GM12878 (cell line): Measurements from ENCODE around the gene SARS2. TPM values are rescaled to one million over a fixed set of nuclear protein-coding genes. Genes with fewer than 3 reads are reported as not detected.

ENCODE experiments used
- ATAC-seq: fragments of 200-7000 bp; cut with Tn5 transposase; 3 replicates; pipeline ENCODE4 v1.9.1; 2020; ENCODE audit warnings: mild to moderate bottlenecking, moderate library complexity
- BruUV-seq: library from RNA; stranded (reverse); fragments of 400-500 nt; replicated peaks from 2 replicates; lab custom pipeline; 2021; lab: Mats Ljungman, UMichigan
- CTCF ChIA-PET: fragments of 300-600 bp; sonication (Branson Sonifier 250); formaldehyde crosslinking; extraction: SDS; loops from one replicate; lab custom pipeline; 2021; ENCODE audit warnings: inconsistent platforms; lab: Yijun Ruan, JAX
- POLR2A ChIA-PET: fragments of 350-600 bp; formaldehyde crosslinking; extraction: SDS; loops from one replicate; lab custom pipeline; 2021; ENCODE audit warnings: inconsistent platforms; lab: Charles Lee
- RAD21 ChIA-PET: fragments of 300-600 bp; sonication (Branson Sonifier 250); formaldehyde crosslinking; loops from one replicate; lab custom pipeline; 2023; ENCODE audit warnings: antibody characterized with exemption; ENCODE audit not compliant: unreplicated experiment; lab: Charles Lee
- SMC1A ChIA-PET: fragments of 300-600 bp; sonication (Branson Sonifier 250); formaldehyde crosslinking; loops from one replicate; lab custom pipeline; 2023; ENCODE audit not compliant: unreplicated experiment, uncharacterized antibody; lab: Charles Lee
- DNase-seq: peaks from one replicate; pipeline ENCODE4 v3.0.0-alpha.2; 2011; ENCODE audit warnings: low read depth, low spot score
- FAIRE-seq: peaks from 3 replicates; lab custom pipeline; 2011; peaks lifted over from hg19 to GRCh38; lab: Jason Lieb, UNC
- H2AFZ ChIP-seq: 2 replicates; pipeline ENCODE4 v1.6.0; 2011; ENCODE audit warnings: low read depth, low read length, control low read depth; ENCODE audit not compliant: control insufficient read depth
- H3K27ac ChIP-seq: 2 replicates; pipeline ENCODE4 v1.5.1; 2011; ENCODE audit warnings: control low read depth; ENCODE audit not compliant: control insufficient read depth, insufficient read depth
- H3K27me3 ChIP-seq, 2 experiments: replicated peaks in 1 of 2; 2 replicates each; pipeline versions ENCODE4 v1.6.0 to v1.6.1; 2011; ENCODE audit warnings: low read length in 1 of 2; ENCODE audit not compliant: control insufficient read depth in 2 of 2, insufficient read depth in 2 of 2
- H3K36me3 ChIP-seq, 2 experiments: 2 replicates each; pipeline ENCODE4 v1.5.1; 2011; ENCODE audit warnings: low read length in 1 of 2; ENCODE audit not compliant: control insufficient read depth in 2 of 2, insufficient read depth in 2 of 2
- H3K4me1 ChIP-seq: 2 replicates; pipeline ENCODE4 v1.6.1; 2011; ENCODE audit warnings: mild to moderate bottlenecking, low read length, moderate library complexity, mixed read lengths; ENCODE audit not compliant: control insufficient read depth, insufficient read depth
- H3K4me2 ChIP-seq: 2 replicates; pipeline ENCODE4 v1.6.0; 2011; ENCODE audit warnings: control low read depth; ENCODE audit not compliant: control insufficient read depth, insufficient read depth
- H3K4me3 ChIP-seq: fragments of 200-600 bp; sonication (generic); 2 replicates; pipeline ENCODE4 v1.5.1; 2016
- H3K79me2 ChIP-seq: 2 replicates; pipeline ENCODE4 v1.6.0; 2011; ENCODE audit warnings: low read length; ENCODE audit not compliant: control insufficient read depth, insufficient read depth
- H3K9ac ChIP-seq: 2 replicates; pipeline ENCODE4 v1.8.0; 2011; ENCODE audit warnings: low read length, control low read depth, mixed read lengths; ENCODE audit not compliant: control insufficient read depth, insufficient read depth
- H3K9me3 ChIP-seq: replicated peaks from 3 replicates; pipeline ENCODE4 v1.5.1; 2011; ENCODE audit warnings: mild to moderate bottlenecking, low read length; ENCODE audit not compliant: control insufficient read depth, insufficient read depth
- H4K20me1 ChIP-seq: 2 replicates; pipeline ENCODE4 v1.6.0; 2011; ENCODE audit not compliant: control insufficient read depth, insufficient read depth
- ASH2L ChIP-seq: fragments of 300-600, 200-600 bp; sonication (generic); IDR thresholded peaks from 2 replicates; pipeline ENCODE4 v1.6.1; 2017; ENCODE audit warnings: low read depth, mild to moderate bottlenecking, borderline replicate concordance
- ATF3 ChIP-seq: IDR thresholded peaks from 2 replicates; pipeline ENCODE4 v1.6.1; 2011; ENCODE audit warnings: low read depth, mild to moderate bottlenecking, low read length, moderate library complexity, borderline replicate concordance; ENCODE audit errors: extremely low read depth
- CHD2 ChIP-seq: IDR thresholded peaks from 2 replicates; pipeline ENCODE4 v1.6.1; 2011; ENCODE audit warnings: low read depth, low read length, improper control_type of control experiment, borderline replicate concordance
- EP300 ChIP-seq, 2 experiments: fragments of 150-350 bp in 1 of 2; IDR thresholded peaks; 2 replicates each; pipeline ENCODE4 v1.6.1; 2011 to 2012; ENCODE audit warnings: low read depth in 2 of 2, low read length in 2 of 2, borderline replicate concordance in 1 of 2, improper control_type of control experiment in 1 of 2, inconsistent platforms in 1 of 2; ENCODE audit not compliant: control insufficient read depth in 1 of 2
- IRF4 ChIP-seq: IDR thresholded peaks from 2 replicates; pipeline ENCODE4 v1.6.1; 2011; ENCODE audit warnings: low read depth, low read length
- MYB ChIP-seq: fragments of 150-350 bp; IDR thresholded peaks from 2 replicates; pipeline ENCODE4 v1.6.1; 2014; ENCODE audit warnings: mild to moderate bottlenecking, low read depth, low read length, borderline replicate concordance
- POLR2A ChIP-seq: IDR thresholded peaks from 2 replicates; pipeline ENCODE4 v1.6.1; 2011; ENCODE audit warnings: low read depth, mild to moderate bottlenecking, low read length
- POLR2AphosphoS2 ChIP-seq: IDR thresholded peaks from 2 replicates; pipeline ENCODE4 v1.6.1; 2011; ENCODE audit warnings: low read depth, mild to moderate bottlenecking, low read length, improper control_type of control experiment, moderate library complexity
- YBX1 ChIP-seq: fragments of 450-650 bp; IDR thresholded peaks from 2 replicates; pipeline ENCODE4 v1.6.1; 2016; ENCODE audit warnings: antibody characterized with exemption
- WGBS: methylation state at CpG from one replicate; pipeline ENCODE4 v1.1.6; 2016; ENCODE audit warnings: low lambda C conversion rate; ENCODE audit not compliant: insufficient replicate concordance, insufficient coverage; ENCODE audit errors: missing lambda C conversion rate; 5-methylcytosine and 5-hydroxymethylcytosine counted together
- in situ Hi-C: fragments of 300-500 bp; cut with MboI; formaldehyde crosslinking; loops from 9 replicates; pipeline ENCODE4 v1.14.3; 2018; ENCODE audit warnings: mixed read lengths
- intact Hi-C: fragments of 100-400 bp; cut with micrococcal nuclease; formaldehyde crosslinking; loops from one replicate; pipeline ENCODE4 v1.14.2; 2022; ENCODE audit not compliant: unreplicated experiment
- polyA plus RNA-seq, 11 experiments: library from polyadenylated mRNA; depleted of rRNA in 4 of 11; unstranded in 6 of 11; stranded (reverse) in 5 of 11; fragments of >200 nt; fragmentation: Nextera tagmentation in 4 of 11; fragmentation: Illumina TruSeq in 1 of 11; extraction: Ambion mirVana in 4 of 11; extraction: Trizol in 1 of 11; gene quantifications; 1 replicate in 1 of 11; 2 replicates in 10 of 11; pipeline versions ENCODE4 v1.2.1 to v1.2.3, GENCODE V29; 2011 to 2016; ENCODE audit warnings: inconsistent platforms in 2 of 11, missing spikeins in 2 of 11, low read depth in 1 of 11
- total RNA-seq, 4 experiments: library from RNA; depleted of rRNA in 3 of 4; stranded (reverse); fragments of >200 nt in 3 of 4; fragmentation: Illumina TruSeq in 1 of 4; extraction: Trizol in 1 of 4; gene quantifications; 2 replicates each; pipeline versions ENCODE4 v1.2.1 to v1.2.3, GENCODE V29; 2013 to 2021

Gene SARS2
- total and polyA plus RNA-seq, 10 of the 15 experiments (the other 5 are each of a cell fraction or from before 2014, with no cell fraction given) = 2.6 to 50.3 (median 27.5) TPM

- WGBS = 89% methylated on average over 12 of the region's 12 CpGs
- ChIA-PET POLR2A (no interaction called here), CTCF (no interaction called here), RAD21 (no interaction called here), SMC1A (no interaction called here)
- TF ChIP-seq ATF3 = no peak
- TF ChIP-seq ASH2L = no peak
- TF ChIP-seq EP300 (IDR thresholded peaks at IDR 0.05; ENCODE audit: borderline replicate concordance in 1 of 2, control insufficient read depth in 1 of 2, low read depth in 2 of 2, low read length in 2 of 2) = no peak
- TF ChIP-seq YBX1 = no peak
- TF ChIP-seq IRF4 = no peak
- no peak for TF ChIP-seq MYB
- intact Hi-C loops (no loop called here), in situ Hi-C loops (no loop called here)
- Histone ChIP-seq H3K9ac (no peak overlapping the region), H3K79me2 (no peaks in the 10 kb centered on the region), H3K4me2 (no peak overlapping the region), H3K27ac (no peak overlapping the region), H4K20me1 (no peaks in the 10 kb centered on the region), H3K27me3 (no peaks in the 10 kb centered on the region), H3K4me3 (no peak overlapping the region), H3K9me3 (no peaks in the 10 kb centered on the region), H3K36me3 (peaks cover 0 to 8% of the 10 kb centered on the region in 2 experiments), H2AFZ (no peak overlapping the region), H3K4me1 (no peaks in the 10 kb centered on the region)
- BruUV-seq = no TSS peak
- DNase-seq (no peak), ATAC-seq (no peak), FAIRE-seq (no peak)
These were observed 20.1 kb downstream of the SARS2 start for GRCh38 chr19:38910488-38910887.

GRCh38 chr19:38908911-38909310 lies 21.7 kb downstream of the SARS2 start:
- Histone ChIP-seq H3K27ac (no peak overlapping the region), H2AFZ (no peak overlapping the region), H3K27me3 (no peaks in the 10 kb centered on the region), H3K4me3 (no peak overlapping the region), H3K9me3 (no peaks in the 10 kb centered on the region), H3K4me1 (no peaks in the 10 kb centered on the region), H3K79me2 (no peaks in the 10 kb centered on the region), H3K36me3 (peaks cover 7 to 12% of the 10 kb centered on the region in 2 experiments), H3K4me2 (no peak overlapping the region), H3K9ac (no peak overlapping the region), H4K20me1 (no peaks in the 10 kb centered on the region)
- ChIA-PET RAD21 (no interaction called here), SMC1A (no interaction called here), POLR2A (no interaction called here), CTCF (interaction anchor here (0.6 to 0.7 kb wide), 2 partner anchors 8 to 74 kb away, joined by 3 to 5 read pairs; no protein-coding TSS in a partner anchor)
- TF ChIP-seq POLR2AphosphoS2 (peak; percentile 32; the same call in 1 of the 2 replicates), CHD2 (no peak), POLR2A (peak; percentile 50)
- no peak for DNase-seq
- 89% methylated on average over 10 of the region's 10 CpGs for WGBS
- no TSS peak for BruUV-seq
- FAIRE-seq = no peak
- intact Hi-C loops (no loop called here), in situ Hi-C loops (no loop called here)
- ATAC-seq = no peak
